ENCODE data around the gene ACSF3. TPM values are rescaled to one million over a fixed set of nuclear protein-coding genes. Genes with fewer than 3 reads are reported as not detected.

Gene ACSF3
- total RNA-seq, 2 donors from 2014 or later, result 34.8 to 35.5 TPM

DNA sequence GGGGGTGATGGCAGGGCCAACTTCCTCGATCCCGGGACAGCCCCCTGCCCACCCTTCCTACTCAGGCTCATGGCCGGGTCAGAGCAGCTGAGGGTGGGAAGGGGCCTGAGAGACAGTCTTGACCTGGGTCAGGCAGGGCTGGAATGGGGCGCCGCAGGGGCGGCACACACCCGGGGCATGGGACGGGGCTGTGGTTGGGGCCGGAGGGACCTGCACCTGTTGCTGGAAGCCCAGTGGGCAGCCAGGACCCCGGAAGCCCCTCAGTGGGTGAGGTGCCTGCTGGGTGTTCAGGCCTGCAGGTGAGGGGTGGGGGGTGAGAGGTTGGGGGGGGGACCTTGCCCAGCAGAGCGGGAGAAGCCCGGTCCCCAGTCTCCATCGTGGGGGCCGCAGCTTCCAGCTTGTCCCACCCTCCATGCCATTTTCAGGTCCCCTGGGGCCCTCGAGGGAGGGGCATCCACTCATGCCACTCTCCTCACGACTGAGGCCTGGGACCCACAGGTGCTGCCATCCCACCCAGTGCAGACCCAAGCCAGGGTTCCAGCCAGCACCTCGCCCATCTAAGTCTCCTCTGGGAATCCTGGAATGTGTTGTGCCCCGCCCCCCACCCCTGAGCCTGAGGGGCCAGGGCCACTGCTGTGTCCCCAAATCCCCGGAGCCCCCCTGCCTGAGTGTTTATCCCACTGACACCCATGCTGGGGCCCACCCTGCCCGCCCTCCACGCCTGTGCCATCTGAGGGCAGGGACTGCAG is 43.4 kb upstream of the ACSF3 start:
- Mint-ChIP-seq H3K27ac (no peak overlapping the region), H3K36me3 (ENCODE audit: low read depth) (no peaks in the 10 kb centered on the region), H3K27me3 (ENCODE audit: insufficient read depth) (no peaks in the 10 kb centered on the region), H3K4me1 (no peaks in the 10 kb centered on the region), H3K4me3 (no peak overlapping the region), H3K9me3 (no peaks in the 10 kb centered on the region)
- Histone ChIP-seq H3K36me3 (ENCODE audit: control insufficient read depth, insufficient read depth, low read length) (no peaks in the 10 kb centered on the region), H3K4me3 (ENCODE audit: low read length) (no peak overlapping the region), H3K4me1 (ENCODE audit: control insufficient read depth, insufficient read depth, low read length) (no peaks in the 10 kb centered on the region), H3K27me3 (ENCODE audit: control insufficient read depth, insufficient read depth, low read length, poor library complexity, severe bottlenecking) (no peaks in the 10 kb centered on the region), H3K9me3 (ENCODE audit: control insufficient read depth, low read length) (no peaks in the 10 kb centered on the region), H3K9ac (ENCODE audit: extremely low read depth, low read length, poor library complexity, severe bottlenecking) (no peak overlapping the region), H3K27ac (ENCODE audit: low read depth, low read length) (no peak overlapping the region)
- WGBS, 2 experiments (ENCODE audit: insufficient coverage in 1 of 2, insufficient read length in 1 of 2), result 92 to 100% methylated on average over 1 to 21 of the region's 21 CpGs
- no peak for DNase-seq
- TF ChIP-seq, protein P1, sequence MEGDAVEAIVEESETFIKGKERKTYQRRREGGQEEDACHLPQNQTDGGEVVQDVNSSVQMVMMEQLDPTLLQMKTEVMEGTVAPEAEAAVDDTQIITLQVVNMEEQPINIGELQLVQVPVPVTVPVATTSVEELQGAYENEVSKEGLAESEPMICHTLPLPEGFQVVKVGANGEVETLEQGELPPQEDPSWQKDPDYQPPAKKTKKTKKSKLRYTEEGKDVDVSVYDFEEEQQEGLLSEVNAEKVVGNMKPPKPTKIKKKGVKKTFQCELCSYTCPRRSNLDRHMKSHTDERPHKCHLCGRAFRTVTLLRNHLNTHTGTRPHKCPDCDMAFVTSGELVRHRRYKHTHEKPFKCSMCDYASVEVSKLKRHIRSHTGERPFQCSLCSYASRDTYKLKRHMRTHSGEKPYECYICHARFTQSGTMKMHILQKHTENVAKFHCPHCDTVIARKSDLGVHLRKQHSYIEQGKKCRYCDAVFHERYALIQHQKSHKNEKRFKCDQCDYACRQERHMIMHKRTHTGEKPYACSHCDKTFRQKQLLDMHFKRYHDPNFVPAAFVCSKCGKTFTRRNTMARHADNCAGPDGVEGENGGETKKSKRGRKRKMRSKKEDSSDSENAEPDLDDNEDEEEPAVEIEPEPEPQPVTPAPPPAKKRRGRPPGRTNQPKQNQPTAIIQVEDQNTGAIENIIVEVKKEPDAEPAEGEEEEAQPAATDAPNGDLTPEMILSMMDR (conservative IDR thresholded peaks at IDR 0.05), result no peak

DNA sequence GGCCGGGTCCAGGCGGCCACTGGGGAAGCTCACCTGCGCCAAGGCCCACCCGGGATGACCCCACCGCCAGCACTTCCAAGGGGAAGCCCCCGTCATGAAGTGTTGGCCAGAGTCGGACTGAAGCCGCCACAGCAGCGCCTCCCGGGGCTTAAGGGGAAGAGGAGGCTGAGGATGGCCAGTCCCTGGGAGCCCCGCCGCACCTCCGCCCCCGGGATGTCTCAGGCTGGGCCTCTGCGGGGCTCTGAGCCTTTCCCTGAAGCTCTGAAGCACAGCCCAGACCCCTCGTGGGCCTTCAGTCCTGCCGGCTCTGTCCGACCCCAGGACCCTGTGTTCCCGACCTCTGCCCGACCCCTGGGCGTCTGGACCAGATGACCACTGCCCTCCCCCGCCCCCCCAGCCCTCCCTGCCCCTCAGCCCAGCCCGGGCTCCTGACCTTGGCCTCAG is 42.8 kb upstream of the ACSF3 start:
- Histone ChIP-seq H3K9me3 (ENCODE audit: control insufficient read depth, low read length) (no peaks in the 10 kb centered on the region), H3K4me3 (ENCODE audit: low read length) (no peak overlapping the region), H3K27ac (ENCODE audit: low read depth, low read length) (no peak overlapping the region), H3K27me3 (ENCODE audit: control insufficient read depth, insufficient read depth, low read length, poor library complexity, severe bottlenecking) (no peaks in the 10 kb centered on the region), H3K36me3 (ENCODE audit: control insufficient read depth, insufficient read depth, low read length) (no peaks in the 10 kb centered on the region), H3K4me1 (ENCODE audit: control insufficient read depth, insufficient read depth, low read length) (no peaks in the 10 kb centered on the region), H3K9ac (ENCODE audit: extremely low read depth, low read length, poor library complexity, severe bottlenecking) (no peak overlapping the region)
- Mint-ChIP-seq H3K27ac (no peak overlapping the region), H3K4me1 (no peaks in the 10 kb centered on the region), H3K27me3 (ENCODE audit: insufficient read depth) (no peaks in the 10 kb centered on the region), H3K36me3 (ENCODE audit: low read depth) (no peaks in the 10 kb centered on the region), H3K9me3 (no peaks in the 10 kb centered on the region), H3K4me3 (no peak overlapping the region)
- DNase-seq, result no peak
- WGBS, 2 experiments (ENCODE audit: insufficient coverage in 1 of 2, insufficient read length in 1 of 2), result 87% methylated on average over 18 to 23 of the region's 23 CpGs
- TF ChIP-seq, protein P1 (conservative IDR thresholded peaks at IDR 0.05), result no peak

GRCh38 chr16:89051521-89052166 is 42.0 kb upstream of the ACSF3 start:
- no peaks in the 10 kb centered on the region for H3K36me3 Mint-ChIP-seq (ENCODE audit: low read depth)
- H3K27me3 Mint-ChIP-seq (ENCODE audit: insufficient read depth), result no peaks in the 10 kb centered on the region
- 89 to 95% methylated on average over 17 to 22 of the region's 22 CpGs for WGBS, 2 experiments (ENCODE audit: insufficient coverage in 1 of 2, insufficient read length in 1 of 2)
- H3K4me3 Mint-ChIP-seq, result no peak overlapping the region
- no peaks in the 10 kb centered on the region for H3K4me1 Mint-ChIP-seq
- no peak overlapping the region for H3K27ac ChIP-seq (ENCODE audit: low read depth, low read length)
- no peak overlapping the region for H3K4me3 ChIP-seq (ENCODE audit: low read length)
- H3K9me3 ChIP-seq (ENCODE audit: control insufficient read depth, low read length), result no peaks in the 10 kb centered on the region
- H3K27me3 ChIP-seq (ENCODE audit: control insufficient read depth, insufficient read depth, low read length, poor library complexity, severe bottlenecking), result no peaks in the 10 kb centered on the region
- H3K36me3 ChIP-seq (ENCODE audit: control insufficient read depth, insufficient read depth, low read length), result no peaks in the 10 kb centered on the region
- H3K27ac Mint-ChIP-seq, result no peak overlapping the region
- no peak for DNase-seq
- TF ChIP-seq, protein P1 (conservative IDR thresholded peaks at IDR 0.05), result no peak
- H3K4me1 ChIP-seq (ENCODE audit: control insufficient read depth, insufficient read depth, low read length), result no peaks in the 10 kb centered on the region
- H3K9me3 Mint-ChIP-seq, result no peaks in the 10 kb centered on the region
- H3K9ac ChIP-seq (ENCODE audit: extremely low read depth, low read length, poor library complexity, severe bottlenecking), result no peak overlapping the region
